ENCODE data around the gene DUSP12. TPM values are rescaled to one million over a fixed set of nuclear protein-coding genes. Genes with fewer than 3 reads are reported as not detected.

DUSP12 gene
- total and polyA plus RNA-seq, 2 donors (not counting 1 experiment from before 2014, with no cell fraction given): 29.5 to 41.9 TPM

GRCh38 chr1:161727256-161727924 is 22.2 kb upstream of the DUSP12 start:
- H3K79me2 ChIP-seq (ENCODE audit: control insufficient read depth, insufficient read depth, low read length): no peaks in the 10 kb centered on the region
- H3K4me2 ChIP-seq (replicated peaks; ENCODE audit: low read depth, low read length, poor library complexity, severe bottlenecking): peak overlapping the region; percentile 97
- DNase-seq (peak; percentile 59), ATAC-seq (ENCODE audit: low read depth) (no peak)
- no peaks in the 10 kb centered on the region for H4K20me1 ChIP-seq (ENCODE audit: control insufficient read depth, insufficient read depth, low read length, poor library complexity, severe bottlenecking)
- Mint-ChIP-seq H3K9me3 (ENCODE audit: insufficient read depth) (no peaks in the 10 kb centered on the region), H3K4me1 (peaks cover 43% of the 10 kb centered on the region), H3K4me3 (peak overlapping the region; percentile 100), H3K27ac (peak overlapping the region; percentile 97), H3K27me3 (no peaks in the 10 kb centered on the region)
- H3K36me3 ChIP-seq (replicated peaks in 1 of 2; ENCODE audit: control extremely low read depth in 1 of 2, control insufficient read depth in 1 of 2, extremely low read depth in 1 of 2, insufficient read depth in 2 of 2, low read length in 1 of 2): no peaks in the 10 kb centered on the region
- POLR2A ChIA-PET: interaction anchor here (0.6 to 4.1 kb wide), 9 partner anchors 8 to 327 kb away, joined by 3 to 82 read pairs (median 6); partner anchors contain the start of genes DUSP12, FCGR2A and FCRLA
- H2AFZ ChIP-seq (ENCODE audit: insufficient read depth, low read depth, low read length, poor library complexity, severe bottlenecking): peak overlapping the region; percentile 93
- H3K27ac ChIP-seq (ENCODE audit: low read length in 2 of 2): peak overlapping the region; percentile 62 to 73
- peaks cover 0 to 7% (median 0%) of the 10 kb centered on the region in 4 experiments for H3K27me3 ChIP-seq (replicated peaks in 1 of 4; ENCODE audit: control extremely low read depth in 1 of 4, control insufficient read depth in 3 of 4, insufficient read depth in 4 of 4, low read length in 3 of 4)
- CTCF ChIA-PET: interaction anchor here (0.8 to 8.6 kb wide), 8 partner anchors 11 to 951 kb away, joined by 3 to 142 read pairs (median 4); partner anchors contain the start of genes DUSP12 and FCRLA
- peak overlapping the region; percentile 15 to 88 (median 85) for H3K4me3 ChIP-seq (ENCODE audit: control extremely low read depth in 1 of 5, extremely low read depth in 1 of 5, insufficient read depth in 1 of 5, low read depth in 2 of 5, low read length in 4 of 5)
- WGBS (ENCODE audit: insufficient coverage): under 1% methylated on average over 34 of the region's 38 CpGs
- H3K9me3 ChIP-seq (ENCODE audit: control extremely low read depth in 1 of 3, control insufficient read depth in 2 of 3, insufficient read depth in 1 of 3, low read length in 2 of 3): no peaks in the 10 kb centered on the region
- intact Hi-C loops (cut with micrococcal nuclease): loop anchor here (1.0 to 5.0 kb wide), 3 partner anchors 12 to 45 kb away; partner anchors contain the start of gene FCRLA
- H3K9ac ChIP-seq (ENCODE audit: low read length): peak overlapping the region; percentile 83
- no peak for TF ChIP-seq CTCF (IDR thresholded peaks at IDR 0.05)
- H3K4me1 ChIP-seq (ENCODE audit: control insufficient read depth in 2 of 2, insufficient read depth in 2 of 2, low read length in 2 of 2): peaks cover 15 to 29% of the 10 kb centered on the region in 2 donors

Data from B cell (primary cell).